IPS-15b (cell line): ENCODE measurements around the gene GANAB.
"Not testable (repeated sequence)": the region's sequence is repeated elsewhere in the genome, so short reads cannot be mapped to it uniquely, and the experiment has no call there.

ENCODE experiments used
- H3K27me3 ChIP-seq: one replicate; pipeline ENCODE4 v1.6.1; 2013; ENCODE audit warnings: low read length; ENCODE audit not compliant: control insufficient read depth, insufficient read depth
- H3K36me3 ChIP-seq: one replicate; pipeline ENCODE4 v1.6.1; 2013; ENCODE audit warnings: low read length; ENCODE audit not compliant: control insufficient read depth, insufficient read depth
- H3K4me1 ChIP-seq: one replicate; pipeline ENCODE4 v1.6.1; 2013; ENCODE audit warnings: mild to moderate bottlenecking, low read length; ENCODE audit not compliant: control insufficient read depth, insufficient read depth
- H3K4me3 ChIP-seq: one replicate; pipeline ENCODE4 v1.5.1; 2013; ENCODE audit warnings: low read depth, low read length
- H3K9ac ChIP-seq: one replicate; pipeline ENCODE4 v1.6.1; 2013; ENCODE audit warnings: low read depth, mild to moderate bottlenecking, low read length
- H3K9me3 ChIP-seq: one replicate; pipeline ENCODE4 v1.6.1; 2013; ENCODE audit warnings: mild to moderate bottlenecking, low read length; ENCODE audit not compliant: control insufficient read depth, insufficient read depth

Gene GANAB

DNA sequence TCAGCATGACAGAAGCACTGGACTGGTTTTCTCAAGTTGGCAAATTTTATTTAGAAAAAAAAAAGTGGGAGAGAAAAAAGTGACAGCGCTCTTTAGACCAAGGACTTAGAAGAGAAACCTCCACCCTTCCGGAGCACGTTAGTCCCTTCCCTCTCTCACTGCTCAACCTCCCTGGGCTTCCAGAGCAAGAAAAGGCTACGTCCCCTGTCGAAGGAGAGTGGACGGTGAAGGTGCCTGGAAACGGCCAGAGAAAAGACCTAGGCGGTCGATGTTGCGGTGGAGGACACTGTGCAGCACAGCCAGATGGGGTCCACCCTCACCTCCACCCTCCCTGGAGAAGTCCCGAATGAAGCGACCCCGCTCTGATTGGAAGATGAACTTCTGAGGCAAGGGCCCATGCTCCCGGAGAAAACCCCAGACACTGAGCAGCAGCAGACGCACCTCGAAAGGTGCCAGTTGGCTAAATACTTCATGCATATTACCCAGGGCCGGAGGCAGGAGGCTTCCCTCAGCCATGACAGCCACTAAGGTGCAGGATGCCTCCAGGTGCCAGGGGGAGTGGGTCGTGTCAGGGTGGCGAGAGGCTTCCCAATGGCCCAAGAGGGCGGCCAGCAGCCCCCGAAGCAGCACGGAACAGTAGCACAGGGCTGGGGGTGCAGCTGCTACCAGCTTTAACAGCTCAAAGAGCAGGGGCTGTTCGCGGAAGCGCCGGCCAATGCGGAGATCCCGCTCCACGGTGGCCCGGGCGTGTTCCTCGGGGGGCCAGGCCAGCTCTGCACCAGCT is 604 bp upstream of the GANAB start:
- Histone ChIP-seq H3K27me3 (no peaks in the 10 kb centered on the region), H3K4me3 (peak overlapping the region; percentile 22), H3K9me3 (no peaks in the 10 kb centered on the region), H3K4me1 (no peaks in the 10 kb centered on the region), H3K36me3 (peaks cover 32% of the 10 kb centered on the region), H3K9ac (no peak overlapping the region)

DNA sequence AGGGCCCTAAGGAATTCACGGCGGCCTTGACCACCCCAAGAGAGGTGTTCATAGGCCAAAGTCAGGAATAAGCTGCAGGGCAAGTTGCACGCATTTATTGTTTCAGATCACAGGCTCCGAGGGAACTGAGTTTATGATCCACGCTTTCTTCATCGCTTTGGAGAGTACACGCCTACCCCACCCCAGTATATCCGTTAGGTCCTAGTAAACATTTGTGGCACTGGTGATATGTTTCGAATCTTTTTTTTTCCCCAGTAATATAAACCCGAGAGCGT is 805 bp downstream of the GANAB start:
- Histone ChIP-seq H3K9ac (peak overlapping the region; percentile 98), H3K9me3 (no peaks in the 10 kb centered on the region), H3K4me3 (peak overlapping the region; percentile 95), H3K36me3 (peaks cover 32% of the 10 kb centered on the region), H3K27me3 (no peaks in the 10 kb centered on the region), H3K4me1 (no peaks in the 10 kb centered on the region)

DNA sequence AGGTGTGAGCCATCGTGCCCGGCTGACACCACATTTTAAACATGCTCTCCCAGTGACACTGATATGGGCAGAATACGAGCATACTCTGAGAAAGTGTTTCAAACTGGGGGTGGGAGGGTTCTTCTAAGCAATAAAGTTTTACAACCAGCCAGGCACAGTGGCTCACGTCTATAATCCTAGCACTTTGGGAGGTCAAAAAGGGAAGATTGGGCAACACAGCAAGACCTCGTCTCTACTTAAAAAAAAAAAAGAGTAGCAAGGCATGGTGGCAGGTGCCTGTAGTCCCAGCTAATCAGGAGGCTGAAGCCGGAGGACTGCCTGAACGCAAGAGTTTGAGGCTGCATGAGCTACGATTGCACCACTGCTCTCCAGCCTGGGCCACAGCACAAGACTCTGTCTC is 2.2 kb downstream of the GANAB start:
- Histone ChIP-seq H3K4me3 (no peak overlapping the region), H3K36me3 (peaks cover 27% of the 10 kb centered on the region), H3K9ac (no peak overlapping the region), H3K27me3 (no peaks in the 10 kb centered on the region), H3K9me3 (no peaks in the 10 kb centered on the region), H3K4me1 (no peaks in the 10 kb centered on the region)

DNA sequence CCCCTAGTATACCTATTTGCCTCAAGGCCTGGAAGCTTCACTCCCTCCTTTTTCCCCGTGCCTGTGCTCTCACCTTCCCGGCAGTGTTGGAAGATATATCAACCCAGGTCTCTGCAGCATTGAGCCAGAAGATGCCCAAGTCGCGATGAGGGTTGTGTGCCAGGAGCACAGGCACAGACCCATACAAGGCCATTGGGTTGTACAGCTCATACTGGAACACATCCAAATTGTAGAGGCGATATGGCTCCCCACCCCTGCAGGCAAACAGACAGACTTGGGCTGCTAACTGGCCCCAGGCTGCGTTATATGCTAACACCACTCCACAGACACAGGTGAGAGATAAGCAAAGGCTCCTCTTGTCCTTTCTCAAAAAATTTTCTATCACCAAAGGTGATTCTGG is 13.9 kb downstream of the GANAB start:
- no peaks in the 10 kb centered on the region for H3K27me3 ChIP-seq
- H3K4me3 ChIP-seq, result no peak overlapping the region
- H3K36me3 ChIP-seq, result peaks cover 74% of the 10 kb centered on the region
- no peak overlapping the region for H3K9ac ChIP-seq
- H3K4me1 ChIP-seq, result no peaks in the 10 kb centered on the region
- no peaks in the 10 kb centered on the region for H3K9me3 ChIP-seq

DNA sequence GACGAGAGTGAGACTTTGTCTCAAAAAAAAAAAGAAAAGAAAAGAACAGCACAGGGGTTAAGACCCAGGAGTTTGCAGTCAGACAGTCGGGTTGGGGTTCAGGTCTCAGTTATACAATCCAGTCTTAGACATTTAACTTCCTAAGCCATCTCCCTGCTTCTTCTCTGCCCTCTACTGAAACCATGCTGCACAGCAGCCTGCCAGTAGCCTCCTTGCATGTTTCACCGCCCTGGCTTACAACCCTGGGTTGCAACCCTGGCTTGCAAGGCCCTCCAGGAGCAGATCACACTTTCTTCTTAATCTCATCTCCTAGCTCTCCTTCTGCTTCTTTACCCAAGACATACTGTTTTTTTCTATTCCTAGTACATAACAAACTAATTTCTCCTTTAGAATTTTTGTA is 18.7 kb downstream of the GANAB start:
- Histone ChIP-seq H3K4me3 (no peak overlapping the region), H3K27me3 (no peaks in the 10 kb centered on the region), H3K36me3 (peaks cover 72% of the 10 kb centered on the region), H3K9ac (no peak overlapping the region), H3K9me3 (no peaks in the 10 kb centered on the region), H3K4me1 (no peaks in the 10 kb centered on the region)

DNA sequence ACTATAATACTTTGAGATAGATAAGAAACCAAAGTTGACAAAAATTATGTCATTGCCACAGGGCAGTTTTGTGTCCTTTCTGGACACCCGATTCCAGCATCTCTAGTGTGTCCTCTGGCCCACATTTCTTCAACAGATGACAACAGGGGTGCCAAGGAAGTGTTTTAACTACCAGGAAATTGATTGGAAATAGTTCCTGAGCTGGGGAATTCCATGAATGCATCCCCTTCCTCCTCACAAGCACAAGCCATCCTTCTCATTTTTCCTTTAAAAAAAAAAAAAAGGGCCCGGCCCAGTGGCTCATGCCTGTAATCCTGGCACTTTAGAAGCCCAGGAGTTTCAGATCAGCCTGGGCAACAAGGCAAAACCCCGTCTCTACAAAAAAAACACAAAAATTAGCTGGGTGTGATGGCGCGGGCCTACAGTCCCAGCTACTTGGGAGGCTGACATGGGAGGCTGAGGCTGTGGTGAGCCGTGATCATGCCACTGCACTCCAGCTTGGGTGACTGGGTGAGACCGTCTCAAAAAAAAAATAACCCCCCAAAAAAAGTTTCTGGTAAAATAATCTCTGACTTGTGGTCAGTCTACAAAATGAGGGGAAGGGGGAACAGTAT is 23.8 kb downstream of the GANAB start:
- Histone ChIP-seq H3K9me3 (no peaks in the 10 kb centered on the region), H3K4me1 (peaks cover 6% of the 10 kb centered on the region), H3K4me3 (peak overlapping the region; percentile 52), H3K27me3 (no peaks in the 10 kb centered on the region), H3K36me3 (peaks cover 26% of the 10 kb centered on the region), H3K9ac (no peak overlapping the region)

DNA sequence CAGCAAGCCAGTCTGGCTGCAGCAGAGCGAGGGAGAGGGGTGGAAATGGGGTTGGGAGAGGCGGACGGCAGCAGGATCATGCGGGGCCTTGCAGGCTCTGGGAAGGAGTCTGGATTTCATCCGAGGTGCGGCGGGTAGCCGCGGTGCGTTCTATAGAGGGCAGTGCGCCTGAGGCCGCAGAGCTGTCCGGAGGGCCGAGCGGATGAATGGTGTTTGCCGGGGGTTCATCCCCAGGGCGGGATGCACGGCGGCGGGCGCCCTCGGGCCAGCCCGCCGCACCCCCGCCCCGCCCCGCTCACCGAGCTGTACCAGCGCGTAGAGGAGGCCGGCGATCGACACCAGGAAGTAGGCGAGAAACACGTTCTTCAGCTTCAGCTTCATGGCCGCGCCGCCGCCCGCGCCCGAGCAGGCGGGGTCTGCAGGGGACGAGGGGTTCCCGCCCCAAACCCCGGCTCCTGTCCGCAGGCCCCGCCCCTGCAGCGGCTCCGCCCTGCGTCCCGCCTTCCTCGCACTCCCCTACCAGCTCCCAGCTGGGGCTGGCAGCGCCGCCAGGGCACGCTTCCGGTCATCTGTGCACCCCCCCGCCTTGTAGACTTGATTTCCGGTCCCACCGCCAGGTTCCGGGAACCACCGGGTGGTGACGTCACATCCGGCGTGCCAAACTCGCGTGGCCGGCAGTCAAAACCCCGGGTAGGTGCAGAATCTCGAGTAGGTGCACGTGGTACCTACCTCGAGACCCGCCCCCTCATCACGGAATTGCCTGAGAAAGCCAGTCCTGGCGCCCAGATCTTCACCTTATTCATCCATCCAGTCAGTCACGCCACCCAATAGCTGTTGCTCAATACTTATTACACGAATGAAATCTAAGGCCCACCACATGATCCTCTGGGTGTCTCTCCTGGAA is 24.6 kb downstream of the GANAB start, which contains the start of gene B3GAT3:
B3GAT3 (minus strand) TSS at position 420 of the 904 bp plus-strand sequence; CDS start at position 381, 39 bp downstream.
- H3K9ac ChIP-seq, result peak within 1 kb of the TSS; percentile 94
- H3K4me3 ChIP-seq, result peak within 1 kb of the TSS; percentile 97
- H3K4me1 ChIP-seq, result peaks cover 6% of the 10 kb centered on the region
- peaks cover 18% of the 10 kb centered on the region for H3K36me3 ChIP-seq
- H3K27me3 ChIP-seq, result no peaks in the 10 kb centered on the region
- H3K9me3 ChIP-seq, result no peaks in the 10 kb centered on the region

DNA sequence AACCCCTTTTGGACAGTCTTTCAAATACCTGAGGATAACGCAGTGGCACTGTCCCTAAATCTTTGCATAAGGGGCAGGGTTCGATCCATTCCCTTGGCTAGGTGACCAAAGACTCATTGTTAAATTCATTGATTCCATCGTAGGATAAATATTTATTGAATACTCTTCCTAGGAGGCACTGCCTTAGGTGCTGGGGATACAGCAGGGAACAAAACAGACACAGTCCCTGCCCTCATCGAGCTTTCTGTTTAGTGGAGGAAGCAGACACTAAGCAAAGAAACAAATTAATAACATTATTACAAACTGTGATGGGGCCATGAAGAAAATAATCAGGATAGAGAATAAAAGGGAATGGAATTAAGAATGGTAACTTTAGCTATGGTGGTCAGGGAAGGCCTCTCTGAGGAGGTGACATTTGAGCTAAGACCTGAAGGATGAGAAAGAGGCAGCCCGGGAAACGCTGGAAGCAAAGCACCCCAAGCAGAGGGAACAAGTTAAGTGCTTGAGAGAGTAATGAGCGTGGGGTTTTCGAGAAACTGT is 25.3 kb downstream of the GANAB start:
- peak overlapping the region; percentile 94 for H3K9ac ChIP-seq
- H3K27me3 ChIP-seq, result no peaks in the 10 kb centered on the region
- H3K4me1 ChIP-seq, result peaks cover 6% of the 10 kb centered on the region
- peaks cover 11% of the 10 kb centered on the region for H3K36me3 ChIP-seq
- H3K9me3 ChIP-seq, result no peaks in the 10 kb centered on the region
- peak overlapping the region; percentile 97 for H3K4me3 ChIP-seq

DNA sequence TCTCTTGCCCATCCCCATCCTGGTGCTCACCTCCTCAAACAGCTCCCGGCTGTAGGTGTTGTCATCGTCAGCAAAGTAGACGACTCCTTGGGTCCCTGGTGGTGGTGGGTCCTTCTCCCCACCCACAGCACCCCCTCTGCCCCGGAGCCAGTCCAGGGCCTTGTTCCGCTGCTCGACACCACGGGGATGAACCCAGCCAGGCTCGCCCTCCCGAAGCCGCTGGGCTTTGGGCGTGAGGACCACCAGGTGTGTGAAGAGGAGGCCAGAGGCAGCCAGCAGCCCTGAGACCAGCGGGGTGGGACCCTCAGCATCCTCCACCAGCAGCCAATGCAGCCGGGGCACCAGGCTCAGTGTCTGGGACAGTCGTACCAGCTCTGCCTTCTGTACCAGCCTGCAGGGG is 29.5 kb downstream of the GANAB start:
- H3K36me3 ChIP-seq, H3K27me3 ChIP-seq, H3K4me3 ChIP-seq, H3K4me1 ChIP-seq, H3K9ac ChIP-seq, H3K9me3 ChIP-seq: not testable (repeated sequence)

DNA sequence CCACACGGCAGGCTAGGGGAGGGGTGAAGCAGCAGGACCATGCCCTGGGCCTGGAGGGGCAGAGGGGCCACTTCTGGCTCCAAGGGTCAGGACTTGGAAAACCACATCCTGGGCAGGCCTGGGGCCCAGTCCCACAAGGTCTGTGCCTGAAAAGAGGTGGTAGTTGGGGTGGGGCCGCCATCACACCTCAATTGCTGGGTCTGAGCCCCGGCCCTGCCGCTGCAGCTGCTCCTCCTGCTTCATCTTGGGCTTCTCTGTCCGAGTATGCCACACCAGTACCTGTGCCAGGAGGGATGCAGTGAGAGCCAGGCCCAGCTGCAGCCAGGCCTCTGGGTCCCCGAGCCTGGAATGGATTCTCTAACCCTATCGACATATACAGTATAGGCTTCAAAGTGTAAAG is 30.9 kb downstream of the GANAB start:
- H3K9ac ChIP-seq, result no peak overlapping the region
- H3K4me1 ChIP-seq, result peaks cover under 1% of the 10 kb centered on the region
- H3K27me3 ChIP-seq, result peaks cover 8% of the 10 kb centered on the region
- no peak overlapping the region for H3K4me3 ChIP-seq
- H3K36me3 ChIP-seq, result no peaks in the 10 kb centered on the region
- no peaks in the 10 kb centered on the region for H3K9me3 ChIP-seq

DNA sequence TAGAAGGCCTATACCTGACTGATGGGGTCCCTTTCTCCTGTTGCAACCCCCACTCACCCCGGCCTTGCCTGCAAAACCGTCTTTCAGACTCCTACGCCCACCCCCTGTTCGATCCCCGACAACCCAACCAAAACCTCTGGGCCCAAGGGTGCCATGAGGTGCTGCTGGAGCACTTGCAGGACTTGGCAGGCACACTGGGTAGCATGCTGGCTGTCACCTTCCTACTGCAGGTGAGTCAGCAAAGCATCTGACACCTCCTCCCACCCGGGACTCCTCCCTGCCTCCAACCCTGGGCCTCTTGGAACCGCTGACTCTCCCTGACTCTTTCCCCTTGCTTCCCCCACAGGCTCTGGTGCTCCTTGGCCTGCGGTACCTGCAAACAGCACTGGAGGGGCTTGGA is 32.1 kb downstream of the GANAB start:
- Histone ChIP-seq H3K4me3 (no peak overlapping the region), H3K27me3 (peaks cover 11% of the 10 kb centered on the region), H3K9me3 (no peaks in the 10 kb centered on the region), H3K36me3 (no peaks in the 10 kb centered on the region), H3K4me1 (no peaks in the 10 kb centered on the region), H3K9ac (no peak overlapping the region)
